Panc1 (cell line): ENCODE data around the gene SLC35A4. TPM values are rescaled to one million over a fixed set of nuclear protein-coding genes. Genes with fewer than 3 reads are reported as not detected.

Experiments
- ATAC-seq: fragments of 200-7000 bp; cut with Tn5 transposase; 2 replicates; pipeline ENCODE4 v1.9.1; 2020; ENCODE audit warnings: mild to moderate bottlenecking, moderate library complexity
- BruUV-seq: library from RNA; stranded (reverse); fragments of 400-500 nt; replicated peaks from 2 replicates; lab custom pipeline; 2021; lab: Mats Ljungman, UMichigan
- CTCF ChIA-PET: fragments of 300-600 bp; sonication (Branson Sonifier 250); formaldehyde crosslinking; loops from one replicate; lab custom pipeline; 2022; ENCODE audit warnings: antibody characterized with exemption; lab: Charles Lee
- POLR2A ChIA-PET: fragments of 300-600 bp; sonication (Branson Sonifier 250); formaldehyde crosslinking; loops from one replicate; lab custom pipeline; 2022; ENCODE audit warnings: antibody characterized with exemption; lab: Charles Lee
- DNase-seq: peaks from one replicate; pipeline ENCODE4 v3.0.0-alpha.2; 2010; ENCODE audit warnings: low read depth, low spot score
- H3K27ac ChIP-seq: 2 replicates; pipeline ENCODE4 v1.5.1; 2011; ENCODE audit warnings: mild to moderate bottlenecking, low read length, inconsistent platforms
- H3K27me3 ChIP-seq: fragments of 200-500 bp; sonication (Bioruptor generic); 2 replicates; pipeline ENCODE4 v1.6.0; 2014; ENCODE audit warnings: low read length, inconsistent platforms; ENCODE audit not compliant: control insufficient read depth, insufficient read depth
- H3K36me3 ChIP-seq: fragments of 200-500 bp; sonication (Bioruptor generic); 2 replicates; pipeline ENCODE4 v1.5.1; 2014; ENCODE audit warnings: inconsistent platforms, mild to moderate bottlenecking, low read length, moderate library complexity; ENCODE audit not compliant: control insufficient read depth, insufficient read depth
- H3K4me1 ChIP-seq: 2 replicates; pipeline ENCODE4 v1.5.1; 2011; ENCODE audit warnings: inconsistent platforms, mild to moderate bottlenecking, low read length, moderate library complexity; ENCODE audit not compliant: control insufficient read depth, insufficient read depth
- H3K4me3 ChIP-seq, 2 experiments: 2 replicates each; pipeline ENCODE4 v1.5.1; 2011 to 2012; ENCODE audit warnings: low read depth in 2 of 2, low read length in 2 of 2, mild to moderate bottlenecking in 2 of 2, inconsistent platforms in 1 of 2, moderate library complexity in 1 of 2
- H3K9me3 ChIP-seq: fragments of 200-500 bp; sonication (Bioruptor generic); 2 replicates; pipeline ENCODE4 v1.5.1; 2014; ENCODE audit warnings: low read depth, mild to moderate bottlenecking, inconsistent platforms, low read length, moderate library complexity; ENCODE audit not compliant: control insufficient read depth, insufficient read depth
- CTCF ChIP-seq: fragments of 450-650 bp; IDR thresholded peaks from 2 replicates; pipeline ENCODE4 v1.5.1; 2017; ENCODE audit warnings: mild to moderate bottlenecking
- POLR2AphosphoS5 ChIP-seq: IDR thresholded peaks from 2 replicates; pipeline ENCODE4 v1.6.1; 2012; ENCODE audit warnings: mild to moderate bottlenecking, low read depth, low read length, moderate library complexity
- REST ChIP-seq, 2 experiments: IDR thresholded peaks; 2 replicates each; pipeline ENCODE4 v1.6.1; 2011 to 2012; ENCODE audit warnings: low read depth in 2 of 2, control low read depth in 1 of 2, low read length in 1 of 2, mild to moderate bottlenecking in 1 of 2, moderate library complexity in 1 of 2; ENCODE audit not compliant: insufficient read depth in 1 of 2
- SIN3A ChIP-seq: IDR thresholded peaks from 2 replicates; pipeline ENCODE4 v1.6.1; 2012; ENCODE audit warnings: low read depth, mild to moderate bottlenecking, low read length, moderate library complexity, borderline replicate concordance; ENCODE audit not compliant: insufficient read depth
- TCF7L2 ChIP-seq: IDR thresholded peaks from 2 replicates; pipeline ENCODE4 v1.6.1; 2011; ENCODE audit warnings: mild to moderate bottlenecking, low read depth, low read length, inconsistent platforms
- in situ Hi-C: cut with HindIII; loops from 2 replicates; pipeline ENCODE4 v1.10.0; 2016; ENCODE audit warnings: low sequenced_read_pairs, low pct_unique_long_range_greater_than_20kb
- intact Hi-C: fragments of 100-400 bp; cut with micrococcal nuclease; formaldehyde crosslinking; loops from one replicate; pipeline ENCODE4 v1.10.0; 2022; ENCODE audit not compliant: unreplicated experiment
- total RNA-seq: library from RNA; stranded (reverse); gene quantifications from one replicate; pipeline ENCODE4 v1.2.1, GENCODE V29; 2021; ENCODE audit not compliant: unreplicated experiment

SLC35A4 gene
- total RNA-seq, 1 experiment from 2014 or later = 96.7 TPM

- ChIA-PET CTCF (no interaction called here), POLR2A (no interaction called here)
- TF ChIP-seq TCF7L2 (no peak), CTCF (no peak), POLR2AphosphoS5 (no peak), REST (IDR thresholded peaks at IDR 0.05; ENCODE audit: insufficient read depth in 1 of 2, low read depth in 2 of 2, low read length in 1 of 2) (no peak), SIN3A (no peak)
- H3K27ac ChIP-seq = no peak overlapping the region
- no peak overlapping the region for H3K4me3 ChIP-seq
- intact Hi-C loops (no loop called here), in situ Hi-C loops (no loop called here)
- peaks cover 9% of the 10 kb centered on the region for H3K36me3 ChIP-seq
- H3K9me3 ChIP-seq = no peaks in the 10 kb centered on the region
- no TSS peak for BruUV-seq
- H3K27me3 ChIP-seq = no peaks in the 10 kb centered on the region
- DNase-seq = no peak
- ATAC-seq = no peak
- peaks cover 22% of the 10 kb centered on the region for H3K4me1 ChIP-seq
These were observed 3.2 kb downstream of the SLC35A4 start for GRCh38 chr5:140567871-140568270.

GRCh38 chr5:140568443-140569063 is 3.9 kb downstream of the SLC35A4 start:
- Histone ChIP-seq H3K36me3 (peaks cover 9% of the 10 kb centered on the region), H3K4me3 (no peak overlapping the region), H3K27me3 (no peaks in the 10 kb centered on the region), H3K9me3 (no peaks in the 10 kb centered on the region), H3K27ac (no peak overlapping the region), H3K4me1 (peaks cover 17% of the 10 kb centered on the region)
- ChIA-PET CTCF (no interaction called here), POLR2A (no interaction called here)
- BruUV-seq = TSS peak; percentile 40
- intact Hi-C loops (no loop called here), in situ Hi-C loops (no loop called here)
- TF ChIP-seq POLR2AphosphoS5 = no peak
- no peak for TF ChIP-seq REST (IDR thresholded peaks at IDR 0.05; ENCODE audit: insufficient read depth in 1 of 2, low read depth in 2 of 2, low read length in 1 of 2)
- DNase-seq (no peak), ATAC-seq (no peak)
